H1 (cell line): ENCODE data around the gene NF1.

Source experiments
- ASH2L ChIP-seq: fragments of 200-600, 300-600 bp; sonication (generic); IDR thresholded peaks from one replicate; pipeline ENCODE4 v1.7.1; 2017; ENCODE audit warnings: low read length
- EZH2 ChIP-seq: fragments of 200-600 bp; sonication (generic); IDR thresholded peaks from 2 replicates; pipeline ENCODE4 v1.7.1; 2012; ENCODE audit warnings: low read depth, mild to moderate bottlenecking, moderate library complexity, low read length, inconsistent platforms; ENCODE audit not compliant: severe bottlenecking
- MAX ChIP-seq: IDR thresholded peaks from 2 replicates; pipeline ENCODE4 v1.6.1; 2012; ENCODE audit warnings: inconsistent platforms

- no peak for TF ChIP-seq MAX
- no peak for TF ChIP-seq ASH2L
- no peak for TF ChIP-seq EZH2
Observed at GRCh38 chr17:31294231-31294630, 199.5 kb downstream of the NF1 start.
